NCI-H128 (cell line): Measurements from ENCODE around the gene PON1.

Experiments used
- DNase-seq: peaks from one replicate; lab custom pipeline; 2025; ENCODE audit not compliant: unreplicated experiment; lab: John Stamatoyannopoulos, UW

The PON1 gene

DNA sequence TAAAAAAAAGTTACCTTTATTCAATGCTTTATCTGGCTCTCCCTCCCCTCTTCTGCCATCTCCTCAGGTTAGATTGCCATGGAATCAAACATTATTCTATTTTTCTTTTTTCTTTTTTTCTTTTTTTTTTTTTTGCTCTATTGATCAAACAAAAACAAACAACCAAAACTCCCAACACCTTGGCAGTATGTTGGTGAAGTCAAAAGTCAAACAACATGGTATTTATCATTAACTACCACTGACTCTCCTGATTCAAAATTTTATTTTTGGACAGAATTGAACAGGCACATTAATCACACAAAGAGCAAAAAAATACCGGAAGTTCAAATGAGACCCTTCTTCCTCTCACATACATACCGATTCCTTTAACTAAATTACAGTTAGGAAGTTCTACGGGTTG, 6.4 kb downstream of the PON1 start:
- no peak for DNase-seq

DNA sequence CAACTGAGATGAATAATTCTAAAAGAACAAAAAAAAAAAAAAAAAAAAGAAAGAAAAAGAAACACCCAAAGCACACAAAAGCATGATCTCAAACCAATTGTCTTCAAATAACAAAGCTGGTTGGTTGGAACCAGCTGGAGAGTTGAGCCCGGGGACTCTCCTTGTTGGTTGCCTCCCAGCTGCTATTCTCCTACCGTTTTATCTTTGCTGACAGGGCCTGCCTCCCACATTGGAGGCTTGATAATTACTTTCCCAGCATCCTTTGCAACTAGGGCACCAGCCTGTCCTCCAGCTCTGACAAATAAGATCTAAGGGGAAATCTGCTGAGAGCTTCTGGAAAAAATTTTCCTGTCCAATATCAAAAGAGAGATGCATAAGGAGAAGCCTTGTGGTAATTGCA, 6.8 kb downstream of the PON1 start:
- DNase-seq, result no peak

DNA sequence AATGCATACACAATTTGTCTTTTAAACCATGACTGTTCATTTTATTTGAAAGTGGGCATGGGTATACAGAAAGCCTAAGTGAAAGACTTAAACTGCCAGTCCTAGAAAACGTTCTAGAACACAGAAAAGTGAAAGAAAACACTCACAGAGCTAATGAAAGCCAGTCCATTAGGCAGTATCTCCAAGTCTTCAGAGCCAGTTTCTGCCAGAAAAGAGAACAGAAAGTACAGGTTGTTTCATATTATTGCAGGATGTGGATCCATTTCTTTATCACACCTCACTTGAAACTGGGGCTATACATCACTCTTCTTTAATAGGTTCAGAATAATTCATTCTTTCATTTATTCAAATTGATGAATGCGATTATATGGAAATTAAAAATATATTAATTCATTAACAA, 7.7 kb downstream of the PON1 start:
- no peak for DNase-seq

DNA sequence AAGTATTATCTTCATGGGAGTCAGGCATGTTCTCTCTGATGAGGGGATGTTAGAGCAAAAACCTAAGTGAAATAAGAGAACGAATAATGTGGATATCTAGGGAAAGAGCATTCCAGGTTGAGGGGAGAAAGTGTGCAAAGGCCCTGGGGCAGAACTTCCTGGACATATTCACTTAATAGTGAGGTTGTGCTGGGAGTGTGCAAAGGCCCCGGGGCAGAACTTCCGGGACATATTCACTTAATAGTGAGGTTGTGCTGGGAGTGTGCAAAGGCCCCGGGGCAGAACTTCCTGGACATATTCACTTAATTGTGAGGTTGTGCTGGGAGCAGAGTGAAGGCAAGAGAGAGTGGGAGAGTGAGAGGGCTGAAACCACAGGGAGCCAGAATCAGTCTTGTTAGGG, 11.8 kb downstream of the PON1 start:
- DNase-seq, result no peak

DNA sequence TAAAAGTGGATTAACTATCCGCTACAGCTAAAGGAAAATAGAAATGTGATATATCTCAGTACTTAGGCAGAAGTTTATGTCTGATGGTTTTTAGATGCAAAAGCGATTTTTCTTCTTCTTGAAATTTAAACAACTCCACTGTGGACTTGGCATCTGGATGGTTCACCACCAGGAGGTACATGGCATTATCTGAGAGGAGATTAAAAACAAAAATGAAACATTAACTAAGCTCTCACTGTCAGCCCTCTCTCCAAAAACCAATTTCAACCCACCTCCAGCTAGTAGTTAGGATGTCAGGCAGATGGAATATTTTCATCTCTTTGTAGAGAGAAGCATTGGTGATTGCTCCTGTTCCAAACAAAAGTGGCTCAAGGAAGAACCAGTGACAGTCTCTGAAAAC, 12.9 kb downstream of the PON1 start:
- DNase-seq, result no peak

DNA sequence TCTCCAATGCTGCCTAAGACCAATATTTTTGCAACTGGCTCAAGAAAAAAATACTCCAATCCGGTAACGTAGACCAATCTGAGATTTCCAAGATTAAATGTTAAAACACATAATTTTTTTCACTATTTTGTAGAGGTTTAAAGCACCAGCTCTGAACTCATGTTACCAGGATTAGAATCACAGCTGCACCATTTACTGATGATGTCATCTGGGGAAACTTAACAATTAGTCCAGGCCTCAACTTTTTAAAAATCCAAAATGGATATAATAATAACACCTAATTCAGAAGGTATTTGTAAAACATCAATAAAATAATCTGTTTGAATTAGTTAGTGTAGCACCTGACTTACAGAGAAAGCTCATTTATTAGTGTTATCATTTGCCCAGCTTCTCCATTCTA, 14.4 kb downstream of the PON1 start:
- no peak for DNase-seq

DNA sequence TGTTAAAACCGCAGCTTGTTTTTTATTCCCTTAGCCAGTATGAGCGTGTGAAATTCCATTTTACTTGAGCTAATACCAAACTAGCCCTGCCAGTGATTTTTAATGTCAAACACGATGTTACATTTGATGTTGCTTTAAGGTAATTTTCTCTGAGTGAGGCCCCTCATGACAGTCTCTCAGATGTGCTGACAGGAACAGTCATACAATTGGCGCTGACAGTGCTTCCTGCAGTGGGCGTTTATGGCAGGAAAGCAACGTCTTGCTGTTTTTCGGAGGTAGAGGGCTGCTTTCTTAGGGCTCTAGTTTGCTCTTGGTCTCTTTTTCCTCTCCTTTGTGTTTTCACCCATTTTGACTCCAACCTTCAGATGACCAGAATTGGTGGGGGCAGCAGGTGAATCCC, 19.3 kb downstream of the PON1 start:
- DNase-seq, result no peak

DNA sequence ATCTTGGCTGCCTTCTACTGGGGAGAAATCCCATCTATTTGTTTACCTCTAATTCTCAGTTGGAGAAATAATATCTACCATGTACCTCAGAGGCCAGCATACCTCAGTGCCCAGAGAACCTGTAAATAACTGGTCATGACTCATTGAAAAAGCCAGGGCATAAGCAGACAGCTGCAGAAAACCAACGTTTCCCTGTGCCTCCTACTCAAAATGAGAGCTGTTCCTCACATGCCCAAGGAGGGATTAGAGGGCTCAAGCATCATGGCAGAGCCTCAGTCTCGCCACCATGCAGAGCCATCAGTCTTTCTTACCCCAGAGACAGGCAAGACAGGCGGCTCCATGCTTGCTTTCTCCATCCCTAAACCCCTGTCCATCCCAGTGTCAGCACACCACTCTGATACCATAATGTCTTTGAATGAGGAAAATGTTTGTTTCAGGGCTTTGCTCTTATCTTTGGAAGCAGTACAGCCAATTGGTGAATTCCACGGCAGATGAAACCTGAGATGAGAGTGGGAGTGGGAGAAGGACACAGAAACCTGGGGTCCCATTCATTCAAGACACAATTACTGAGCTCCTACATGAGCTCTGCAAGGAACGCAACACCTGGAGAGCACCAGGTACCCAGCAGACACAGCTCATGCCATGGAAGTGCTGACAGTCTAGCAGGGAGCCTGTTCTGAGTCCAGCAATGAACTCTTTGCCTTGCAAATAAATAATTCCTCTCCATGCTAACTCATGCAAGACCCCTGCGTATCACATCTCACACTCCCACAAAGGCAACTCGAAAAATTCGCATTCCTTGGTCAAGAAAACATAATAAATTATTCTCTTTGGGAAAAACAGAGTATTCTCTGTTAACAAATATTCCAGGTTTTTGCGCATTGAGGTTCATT, 21.1 kb downstream of the PON1 start:
- no peak for DNase-seq

DNA sequence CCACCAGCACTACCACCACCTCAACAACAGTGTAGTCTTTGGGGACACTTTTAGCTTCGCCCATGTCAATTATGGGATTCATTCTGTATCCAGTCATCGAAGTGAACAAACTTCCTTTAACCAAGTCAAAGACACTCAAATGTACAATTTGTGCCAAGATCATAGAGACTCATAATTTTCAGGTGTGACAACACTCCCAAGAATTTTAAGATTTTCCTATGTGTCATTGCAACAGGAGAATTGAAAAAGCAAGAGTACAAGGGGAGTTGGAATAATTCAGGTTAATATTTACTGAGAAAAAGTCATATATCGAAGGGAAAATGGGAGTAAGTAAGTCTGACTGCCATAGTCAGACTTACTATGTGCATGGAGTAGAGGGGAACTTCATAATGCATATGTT, 26.2 kb downstream of the PON1 start:
- DNase-seq, result no peak

DNA sequence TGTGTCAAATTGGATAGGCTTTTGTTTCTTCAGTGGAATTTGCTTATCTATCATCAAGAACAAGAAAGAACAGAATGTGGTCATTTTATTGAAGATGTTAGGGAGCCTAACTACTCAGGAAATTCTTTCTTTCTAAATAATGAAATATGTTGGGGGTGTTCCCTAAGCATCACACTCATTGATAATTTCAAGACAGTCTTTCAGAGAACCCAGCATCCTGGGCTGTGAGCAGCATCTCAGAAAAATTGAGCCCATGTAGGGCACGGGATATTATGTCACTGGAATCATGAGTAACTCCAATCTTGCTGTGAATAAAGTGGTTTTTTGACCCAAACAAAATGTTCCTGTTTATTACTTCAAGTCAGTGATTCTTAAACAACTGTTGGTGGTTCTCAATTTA, 27.3 kb downstream of the PON1 start:
- DNase-seq, result no peak

DNA sequence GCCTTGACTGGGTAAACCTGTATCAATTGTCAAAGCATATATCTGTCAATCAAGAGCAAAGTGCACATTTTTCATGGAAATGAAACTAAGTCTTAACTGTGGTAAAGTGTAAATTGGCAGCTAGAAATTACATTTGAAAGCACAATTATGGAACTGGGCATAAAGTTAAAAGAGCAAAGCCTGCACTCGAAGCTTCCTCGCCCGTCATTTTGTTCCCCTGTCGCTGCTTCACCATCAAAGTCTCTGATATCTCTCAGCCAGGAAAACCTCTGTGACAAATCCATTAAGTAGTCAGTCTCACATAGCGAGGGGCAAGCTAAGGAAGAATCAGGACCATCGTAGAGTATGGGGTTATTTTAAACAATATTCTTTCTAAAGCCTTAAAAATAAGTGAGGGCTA, 27.9 kb downstream of the PON1 start:
- DNase-seq, result no peak

DNA sequence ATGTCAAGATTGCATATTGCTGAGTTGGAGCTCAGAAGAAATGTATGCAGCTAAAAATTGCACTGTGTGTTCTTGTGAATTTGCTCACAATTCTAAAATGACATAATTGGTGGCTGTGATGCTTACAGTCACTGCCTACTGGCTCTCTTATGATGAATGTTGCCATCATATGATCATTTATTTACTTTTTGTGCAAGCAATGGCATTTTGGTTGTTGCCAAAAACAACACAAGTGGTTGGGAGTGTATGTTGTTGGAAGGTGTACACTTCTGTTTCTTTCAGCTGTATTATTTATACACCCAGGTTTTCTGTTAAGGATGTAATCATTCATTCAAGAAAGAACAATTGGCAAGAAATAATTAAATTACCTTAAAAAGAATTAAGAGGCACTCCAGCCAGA, 28.9 kb downstream of the PON1 start:
- no peak for DNase-seq

DNA sequence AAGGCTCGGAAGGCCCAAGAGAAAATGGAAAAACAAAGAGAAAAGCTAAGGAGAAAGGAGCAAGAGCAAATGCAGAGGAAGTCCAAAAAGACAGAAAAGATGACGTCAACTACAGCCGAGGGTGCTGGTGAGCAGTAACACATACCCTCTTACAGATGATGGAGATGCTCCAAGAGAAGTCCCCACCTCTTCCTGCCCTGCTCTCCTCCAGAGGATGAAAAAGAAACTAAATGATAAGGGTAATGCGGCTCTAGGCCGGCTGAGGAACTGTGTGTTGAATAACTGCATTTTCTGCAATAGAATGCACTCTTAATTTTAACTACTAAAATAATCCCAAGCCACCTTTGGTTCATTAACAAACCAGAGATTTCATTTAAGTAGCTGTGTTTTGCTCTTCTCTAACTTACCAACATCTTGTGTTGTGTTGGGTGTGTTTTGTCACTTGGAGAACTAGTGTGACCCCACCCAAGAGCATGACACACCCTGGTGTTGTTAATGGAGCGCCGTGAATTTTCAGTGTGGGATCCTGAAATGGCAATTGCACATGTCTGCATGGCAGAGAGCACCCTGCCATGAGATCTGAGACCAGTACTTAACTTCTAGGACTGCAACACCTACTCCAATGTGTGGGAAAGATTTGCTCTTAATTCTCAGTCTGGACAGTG, 34.0 kb downstream of the PON1 start:
- DNase-seq, result no peak

DNA sequence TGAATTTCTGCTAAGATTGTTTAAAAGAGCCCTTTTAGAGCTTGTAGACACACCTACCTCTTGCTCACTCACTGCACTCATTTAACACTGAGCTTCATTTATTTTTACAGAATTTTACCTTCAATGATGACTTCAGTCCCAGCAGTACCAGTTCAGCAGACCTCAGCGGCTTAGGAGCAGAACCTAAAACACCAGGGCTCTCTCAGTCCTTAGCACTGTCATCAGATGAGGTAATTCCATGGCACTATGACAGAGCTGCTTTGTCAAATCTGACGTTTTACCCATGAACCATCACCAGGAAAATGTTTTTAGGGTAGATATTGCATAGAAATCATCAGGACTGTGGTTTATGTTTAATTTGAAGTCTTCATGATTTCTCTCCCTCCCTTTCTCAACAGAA, 38.2 kb downstream of the PON1 start:
- no peak for DNase-seq

DNA sequence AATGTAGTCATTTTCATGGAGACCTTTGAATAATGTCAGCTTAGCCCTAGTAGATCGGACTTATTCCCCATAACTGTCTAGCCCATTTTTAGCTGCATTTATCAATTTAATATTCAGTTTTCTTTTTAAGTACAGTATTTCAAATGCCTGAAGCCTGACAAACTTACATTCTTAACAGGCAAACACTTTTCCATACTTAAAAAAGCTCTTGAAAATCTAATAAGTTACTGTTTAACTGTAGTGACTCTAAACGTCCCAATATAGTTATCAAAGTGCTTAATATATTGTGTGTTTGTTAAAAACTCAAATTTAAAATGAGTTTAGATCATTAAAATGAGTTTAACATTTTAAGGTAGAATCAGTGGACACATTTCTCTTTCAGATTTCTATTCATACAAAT, 44.9 kb downstream of the PON1 start:
- DNase-seq, result no peak

DNA sequence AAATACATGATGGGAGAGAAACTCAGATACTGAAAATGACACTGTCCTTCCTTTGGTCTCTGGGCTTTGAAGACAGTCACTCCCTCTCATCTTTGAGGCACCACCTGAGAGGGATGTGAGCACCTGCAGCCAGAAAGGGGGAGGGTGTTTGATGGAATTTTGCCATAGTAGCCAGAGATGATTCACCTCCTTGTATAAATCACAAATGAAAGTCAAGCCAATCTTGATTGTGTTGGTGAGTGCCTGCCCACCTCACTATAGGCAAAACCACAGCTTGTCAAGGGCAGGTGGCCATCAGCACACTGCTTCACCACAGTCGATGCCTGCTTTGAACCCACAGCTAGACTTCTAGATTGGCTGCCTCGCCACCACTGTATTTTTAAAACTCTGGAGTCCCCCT, 48.2 kb downstream of the PON1 start:
- no peak for DNase-seq

DNA sequence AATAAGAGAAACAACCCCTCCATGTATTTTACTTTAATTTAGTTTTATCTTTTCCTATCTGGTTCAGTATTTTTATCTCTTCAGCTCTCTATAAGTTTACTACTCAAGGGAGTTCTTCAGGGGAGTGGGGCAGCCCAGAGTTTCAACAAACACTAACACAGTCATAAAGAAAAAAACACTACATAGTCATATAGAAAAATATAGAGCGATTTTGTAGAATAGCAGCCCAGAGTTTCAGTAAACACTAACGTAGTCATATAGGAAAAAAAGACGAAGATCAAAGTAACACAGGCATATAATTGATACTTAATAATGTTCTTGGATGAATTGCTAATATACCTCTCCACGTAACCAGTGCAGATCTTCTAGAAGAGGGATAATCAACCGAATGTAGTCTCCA, 54.7 kb downstream of the PON1 start:
- DNase-seq, result no peak

DNA sequence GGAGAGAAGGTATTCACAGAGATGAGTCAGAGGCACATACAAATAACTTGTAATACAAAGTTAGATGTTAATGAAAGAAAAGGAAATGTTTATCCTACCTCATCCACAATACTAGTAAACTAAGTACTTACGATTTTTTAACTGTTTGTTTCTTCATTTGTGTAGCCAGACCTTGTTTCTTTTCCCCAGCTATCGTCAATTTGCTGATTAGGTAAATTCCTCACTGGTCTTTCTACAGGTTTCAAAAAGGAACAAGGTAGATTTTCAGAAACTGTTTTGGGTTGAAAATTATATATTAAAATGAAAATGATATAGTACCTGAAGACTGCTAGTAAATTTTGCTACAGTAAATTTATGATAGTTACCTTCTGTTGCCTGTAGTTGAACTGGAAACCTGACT, 56.6 kb downstream of the PON1 start:
- no peak for DNase-seq

DNA sequence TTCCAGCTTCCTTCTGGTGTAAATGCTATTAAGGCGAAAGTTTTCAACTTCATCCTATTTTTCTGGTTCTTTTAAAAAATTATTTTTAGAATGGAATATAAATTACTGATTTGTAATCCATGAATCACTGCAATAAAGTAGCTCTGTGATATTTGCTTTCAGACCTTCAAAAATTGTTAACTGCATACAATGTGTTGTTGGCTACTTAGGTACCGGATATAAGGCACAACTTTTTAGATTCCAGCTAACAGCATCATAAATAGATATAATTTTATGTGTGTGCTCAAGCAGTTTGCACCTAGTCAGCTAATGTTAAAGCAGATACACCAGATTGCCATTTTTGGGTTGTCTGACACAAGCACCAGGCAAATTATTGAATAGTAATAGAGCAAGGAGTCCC, 58.7 kb downstream of the PON1 start:
- no peak for DNase-seq

DNA sequence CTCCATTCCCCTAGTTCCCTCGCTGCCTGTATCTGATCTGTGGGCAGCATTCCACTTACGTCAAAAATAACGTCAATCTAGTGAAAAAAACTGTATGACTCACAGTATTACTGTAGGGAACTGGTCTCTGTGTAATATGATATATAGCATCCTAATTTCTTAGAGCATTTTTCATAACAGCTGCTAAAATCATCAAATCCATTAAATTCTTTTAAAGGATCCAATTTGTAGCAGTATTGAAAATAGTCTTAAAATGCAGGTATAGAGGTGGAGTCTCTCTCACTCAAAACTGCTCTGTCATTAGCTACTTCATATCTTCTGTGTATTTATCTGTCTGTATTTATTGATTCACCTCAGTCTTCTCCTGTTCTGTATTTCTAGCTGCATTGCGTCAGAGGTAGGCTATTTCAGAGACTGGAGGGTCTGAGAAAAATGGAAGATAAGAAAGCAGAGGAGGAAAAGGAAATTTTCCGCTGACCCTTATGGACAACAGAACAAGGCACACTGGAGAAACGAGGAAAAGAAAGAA, 59.9 kb downstream of the PON1 start:
- no peak for DNase-seq

DNA sequence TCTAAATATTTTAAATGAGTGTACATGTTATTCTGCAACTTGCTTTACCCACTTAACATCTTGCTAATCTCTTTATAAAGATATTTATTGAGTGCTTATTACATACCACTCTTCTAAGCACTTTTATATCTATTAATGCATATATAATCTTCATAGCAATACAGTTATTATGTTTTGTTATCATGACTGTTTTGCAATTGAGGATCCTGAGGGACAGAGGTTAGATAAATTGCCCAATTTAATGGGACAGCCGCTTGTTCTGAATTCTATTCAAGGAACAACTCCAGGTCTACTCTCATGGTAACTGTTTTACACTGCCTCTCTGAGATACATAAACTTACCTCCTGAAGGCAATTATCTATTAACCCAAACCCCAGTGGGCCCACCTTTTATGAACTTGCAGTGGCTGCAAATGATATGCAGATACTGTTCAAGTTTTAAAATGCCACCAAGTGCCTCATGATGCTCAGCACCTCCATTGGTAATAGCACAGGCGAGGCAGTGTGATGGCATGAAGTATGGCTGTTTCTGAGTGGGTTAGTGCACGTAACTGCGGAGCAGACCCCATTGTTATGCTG, 60.5 kb downstream of the PON1 start:
- DNase-seq, result no peak

DNA sequence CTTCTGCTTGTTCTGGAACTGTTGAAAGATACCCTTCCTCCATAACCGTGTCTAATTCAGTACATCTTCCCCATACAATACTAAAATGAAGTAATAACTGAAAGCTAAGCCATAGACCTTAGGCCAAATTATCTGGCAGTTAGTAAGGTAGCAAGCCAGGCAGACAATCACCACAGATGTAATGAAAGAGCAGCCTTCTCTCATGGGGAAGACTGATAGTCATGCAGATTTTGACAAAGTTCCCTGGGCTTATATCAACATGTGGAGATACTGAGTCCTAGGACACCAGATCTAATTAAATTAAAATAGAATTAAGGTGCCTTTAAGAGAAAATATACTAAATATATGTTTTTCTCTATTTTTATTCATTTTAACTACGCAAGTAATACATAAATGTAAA, 61.5 kb downstream of the PON1 start:
- DNase-seq, result no peak
